GM12878 (cell line): ENCODE measurements around the gene SFXN1. TPM values are rescaled to one million over a fixed set of nuclear protein-coding genes. Genes with fewer than 3 reads are reported as not detected.
A peak's percentile ranks its signal among the peaks of the same experiment; 100 is the strongest.

Experiments
- ATAC-seq: fragments of 200-7000 bp; cut with Tn5 transposase; 3 replicates; pipeline ENCODE4 v1.9.1; 2020; ENCODE audit warnings: mild to moderate bottlenecking, moderate library complexity
- BruUV-seq: library from RNA; stranded (reverse); fragments of 400-500 nt; replicated peaks from 2 replicates; lab custom pipeline; 2021; lab: Mats Ljungman, UMichigan
- CTCF ChIA-PET: fragments of 300-600 bp; sonication (Branson Sonifier 250); formaldehyde crosslinking; extraction: SDS; loops from one replicate; lab custom pipeline; 2021; ENCODE audit warnings: inconsistent platforms; lab: Yijun Ruan, JAX
- POLR2A ChIA-PET: fragments of 350-600 bp; formaldehyde crosslinking; extraction: SDS; loops from one replicate; lab custom pipeline; 2021; ENCODE audit warnings: inconsistent platforms; lab: Charles Lee
- RAD21 ChIA-PET: fragments of 300-600 bp; sonication (Branson Sonifier 250); formaldehyde crosslinking; loops from one replicate; lab custom pipeline; 2023; ENCODE audit warnings: antibody characterized with exemption; ENCODE audit not compliant: unreplicated experiment; lab: Charles Lee
- SMC1A ChIA-PET: fragments of 300-600 bp; sonication (Branson Sonifier 250); formaldehyde crosslinking; loops from one replicate; lab custom pipeline; 2023; ENCODE audit not compliant: unreplicated experiment, uncharacterized antibody; lab: Charles Lee
- DNase-seq: peaks from one replicate; pipeline ENCODE4 v3.0.0-alpha.2; 2011; ENCODE audit warnings: low read depth, low spot score
- FAIRE-seq: peaks from 3 replicates; lab custom pipeline; 2011; peaks lifted over from hg19 to GRCh38; lab: Jason Lieb, UNC
- H2AFZ ChIP-seq: 2 replicates; pipeline ENCODE4 v1.6.0; 2011; ENCODE audit warnings: low read depth, low read length, control low read depth; ENCODE audit not compliant: control insufficient read depth
- H3K27ac ChIP-seq: 2 replicates; pipeline ENCODE4 v1.5.1; 2011; ENCODE audit warnings: control low read depth; ENCODE audit not compliant: control insufficient read depth, insufficient read depth
- H3K27me3 ChIP-seq, 2 experiments: replicated peaks in 1 of 2; 2 replicates each; pipeline versions ENCODE4 v1.6.0 to v1.6.1; 2011; ENCODE audit warnings: low read length in 1 of 2; ENCODE audit not compliant: control insufficient read depth in 2 of 2, insufficient read depth in 2 of 2
- H3K36me3 ChIP-seq, 2 experiments: 2 replicates each; pipeline ENCODE4 v1.5.1; 2011; ENCODE audit warnings: low read length in 1 of 2; ENCODE audit not compliant: control insufficient read depth in 2 of 2, insufficient read depth in 2 of 2
- H3K4me1 ChIP-seq: 2 replicates; pipeline ENCODE4 v1.6.1; 2011; ENCODE audit warnings: mild to moderate bottlenecking, low read length, moderate library complexity, mixed read lengths; ENCODE audit not compliant: control insufficient read depth, insufficient read depth
- H3K4me2 ChIP-seq: 2 replicates; pipeline ENCODE4 v1.6.0; 2011; ENCODE audit warnings: control low read depth; ENCODE audit not compliant: control insufficient read depth, insufficient read depth
- H3K4me3 ChIP-seq: fragments of 200-600 bp; sonication (generic); 2 replicates; pipeline ENCODE4 v1.5.1; 2016
- H3K79me2 ChIP-seq: 2 replicates; pipeline ENCODE4 v1.6.0; 2011; ENCODE audit warnings: low read length; ENCODE audit not compliant: control insufficient read depth, insufficient read depth
- H3K9ac ChIP-seq: 2 replicates; pipeline ENCODE4 v1.8.0; 2011; ENCODE audit warnings: low read length, control low read depth, mixed read lengths; ENCODE audit not compliant: control insufficient read depth, insufficient read depth
- H3K9me3 ChIP-seq: replicated peaks from 3 replicates; pipeline ENCODE4 v1.5.1; 2011; ENCODE audit warnings: mild to moderate bottlenecking, low read length; ENCODE audit not compliant: control insufficient read depth, insufficient read depth
- H4K20me1 ChIP-seq: 2 replicates; pipeline ENCODE4 v1.6.0; 2011; ENCODE audit not compliant: control insufficient read depth, insufficient read depth
- BMI1 ChIP-seq: fragments of 450-650 bp; IDR thresholded peaks from 2 replicates; pipeline ENCODE4 v1.6.1; 2016; ENCODE audit warnings: mild to moderate bottlenecking, moderate library complexity, borderline replicate concordance
- CBX3 ChIP-seq: fragments of 200-600 bp; sonication (generic); IDR thresholded peaks from 2 replicates; pipeline ENCODE4 v1.6.1; 2016; ENCODE audit warnings: low read depth, borderline replicate concordance
- EED ChIP-seq: sonication (generic); IDR thresholded peaks from 2 replicates; pipeline ENCODE4 v1.6.1; 2016; ENCODE audit warnings: antibody characterized with exemption, low read depth
- IKZF1 ChIP-seq: fragments of 450-650 bp; conservative IDR thresholded peaks from 2 replicates; pipeline ENCODE4 v1.6.1; 2017; ENCODE audit warnings: antibody characterized with exemption, mild to moderate bottlenecking
- IRF4 ChIP-seq: IDR thresholded peaks from 2 replicates; pipeline ENCODE4 v1.6.1; 2011; ENCODE audit warnings: low read depth, low read length
- KDM1A ChIP-seq: fragments of 200-600 bp; sonication (generic); IDR thresholded peaks from 2 replicates; pipeline ENCODE4 v1.6.1; 2016; ENCODE audit warnings: borderline replicate concordance
- MEF2A ChIP-seq: IDR thresholded peaks from 2 replicates; pipeline ENCODE4 v1.6.1; 2011; ENCODE audit warnings: low read depth, mild to moderate bottlenecking, low read length, moderate library complexity; ENCODE audit not compliant: insufficient read depth
- NFIC ChIP-seq: IDR thresholded peaks from 2 replicates; pipeline ENCODE4 v1.6.1; 2012; ENCODE audit warnings: low read depth, mild to moderate bottlenecking, inconsistent platforms, low read length, moderate library complexity
- NFYA ChIP-seq: IDR thresholded peaks from 2 replicates; pipeline ENCODE4 v1.6.1; 2011; ENCODE audit warnings: low read depth, mild to moderate bottlenecking, low read length, improper control_type of control experiment, borderline replicate concordance
- NFYB ChIP-seq: IDR thresholded peaks from 2 replicates; pipeline ENCODE4 v1.6.1; 2011; ENCODE audit warnings: low read depth, mild to moderate bottlenecking, low read length, improper control_type of control experiment, moderate library complexity; ENCODE audit not compliant: insufficient read depth
- PAX8 ChIP-seq: fragments of 450-650 bp; IDR thresholded peaks from 2 replicates; pipeline ENCODE4 v1.6.1; 2017; ENCODE audit warnings: mild to moderate bottlenecking, moderate library complexity
- POLR2AphosphoS5 ChIP-seq: IDR thresholded peaks from 2 replicates; pipeline ENCODE4 v1.6.1; 2011; ENCODE audit warnings: mild to moderate bottlenecking, low read length, inconsistent platforms
- RUNX3 ChIP-seq: IDR thresholded peaks from 2 replicates; pipeline ENCODE4 v1.6.1; 2012; ENCODE audit warnings: low read length, inconsistent platforms
- YY1 ChIP-seq: IDR thresholded peaks from 2 replicates; pipeline ENCODE4 v1.6.1; 2011; ENCODE audit warnings: low read depth, mild to moderate bottlenecking, low read length
- ZSCAN29 ChIP-seq: fragments of 450-650 bp; IDR thresholded peaks from 2 replicates; pipeline ENCODE4 v1.6.1; 2017; ENCODE audit warnings: mild to moderate bottlenecking, moderate library complexity
- WGBS: methylation state at CpG from one replicate; pipeline ENCODE4 v1.1.6; 2016; ENCODE audit warnings: low lambda C conversion rate; ENCODE audit not compliant: insufficient replicate concordance, insufficient coverage; ENCODE audit errors: missing lambda C conversion rate; 5-methylcytosine and 5-hydroxymethylcytosine counted together
- in situ Hi-C: fragments of 300-500 bp; cut with MboI; formaldehyde crosslinking; loops from 9 replicates; pipeline ENCODE4 v1.14.3; 2018; ENCODE audit warnings: mixed read lengths
- intact Hi-C: fragments of 100-400 bp; cut with micrococcal nuclease; formaldehyde crosslinking; loops from one replicate; pipeline ENCODE4 v1.14.2; 2022; ENCODE audit not compliant: unreplicated experiment
- polyA plus RNA-seq, 11 experiments: library from polyadenylated mRNA; depleted of rRNA in 4 of 11; unstranded in 6 of 11; stranded (reverse) in 5 of 11; fragments of >200 nt; fragmentation: Nextera tagmentation in 4 of 11; fragmentation: Illumina TruSeq in 1 of 11; extraction: Ambion mirVana in 4 of 11; extraction: Trizol in 1 of 11; gene quantifications; 1 replicate in 1 of 11; 2 replicates in 10 of 11; pipeline versions ENCODE4 v1.2.1 to v1.2.3, GENCODE V29; 2011 to 2016; ENCODE audit warnings: inconsistent platforms in 2 of 11, missing spikeins in 2 of 11, low read depth in 1 of 11
- total RNA-seq, 4 experiments: library from RNA; depleted of rRNA in 3 of 4; stranded (reverse); fragments of >200 nt in 3 of 4; fragmentation: Illumina TruSeq in 1 of 4; extraction: Trizol in 1 of 4; gene quantifications; 2 replicates each; pipeline versions ENCODE4 v1.2.1 to v1.2.3, GENCODE V29; 2013 to 2021
- TF ChIP-seq, protein P1 (sequence below): fragments of 450-650 bp; IDR thresholded peaks from 2 replicates; pipeline ENCODE4 v1.6.1; 2017; ENCODE audit warnings: mild to moderate bottlenecking, moderate library complexity
- TF ChIP-seq, protein P2 (sequence below): IDR thresholded peaks from 2 replicates; pipeline ENCODE4 v1.6.1; 2012; ENCODE audit warnings: mild to moderate bottlenecking, low read depth, low read length

SFXN1 gene
- total and polyA plus RNA-seq, 10 of the 15 experiments (the other 5 are each of a cell fraction or from before 2014, with no cell fraction given), result 18.0 to 248 (median 103) TPM

DNA sequence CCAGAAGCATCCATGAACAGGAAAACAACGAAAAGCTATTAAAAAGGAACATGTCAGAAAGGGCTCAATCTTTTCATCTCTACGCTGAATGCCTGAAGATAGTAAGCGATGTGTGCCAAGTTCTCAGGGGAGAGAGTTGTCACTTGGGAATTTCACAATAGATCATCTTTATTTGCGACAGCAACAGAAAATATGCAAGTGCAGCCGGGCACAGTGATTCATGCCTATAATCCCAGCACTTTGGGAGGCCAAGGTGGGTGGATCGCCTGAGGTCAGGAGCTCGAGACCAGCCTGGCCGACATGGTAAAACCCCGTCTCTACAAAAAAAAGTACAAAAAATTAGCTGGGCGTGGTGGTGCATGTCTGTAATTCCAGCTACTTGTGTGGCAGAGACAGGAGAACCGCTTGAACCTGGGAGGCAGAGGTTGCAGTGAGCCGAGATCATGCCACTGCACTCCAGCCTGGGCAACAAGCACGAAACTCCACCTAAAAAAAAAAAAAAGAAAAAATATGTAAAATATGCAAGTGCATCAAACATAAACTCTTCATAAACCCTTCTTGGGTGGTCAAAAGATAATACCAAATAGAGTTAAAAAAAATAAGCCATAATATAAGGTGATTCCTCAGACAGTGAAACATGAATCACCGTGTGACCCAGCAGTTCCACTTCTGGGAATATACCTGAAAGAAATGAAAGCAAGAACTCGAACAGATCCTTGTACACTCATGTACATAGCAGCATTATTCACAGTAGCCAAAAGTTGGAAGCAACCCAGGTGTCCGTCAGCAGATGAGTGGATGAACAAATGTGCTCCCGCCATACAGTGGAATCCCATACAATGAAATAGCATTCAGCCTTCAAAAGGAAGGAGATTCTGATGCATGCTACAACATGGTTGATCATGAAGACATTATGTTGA lies 16.2 kb downstream of the SFXN1 start:
- ChIA-PET RAD21 (no interaction called here), SMC1A (interaction anchor here (0.6 kb wide), 1 partner anchor 827 kb away, joined by 3 read pairs; no protein-coding TSS in a partner anchor), POLR2A (interaction anchor here (1.0 kb wide), 1 partner anchor 14 kb away, joined by 3 read pairs; no protein-coding TSS in a partner anchor), CTCF (interaction anchor here (1.1 kb wide), 1 partner anchor 38 kb away, joined by 3 read pairs; no protein-coding TSS in a partner anchor)
- no peak overlapping the region for H3K9ac ChIP-seq
- no peaks in the 10 kb centered on the region for H3K4me1 ChIP-seq
- 93% methylated on average over 16 of the region's 17 CpGs for WGBS
- DNase-seq (no peak), ATAC-seq (no peak), FAIRE-seq (no peak)
- BruUV-seq, result TSS peak; percentile 42
- H3K9me3 ChIP-seq, result no peaks in the 10 kb centered on the region
- no peak overlapping the region for H2AFZ ChIP-seq
- H3K36me3 ChIP-seq, result peaks cover 6 to 28% of the 10 kb centered on the region in 2 experiments
- no peak overlapping the region for H3K4me3 ChIP-seq
- no peaks in the 10 kb centered on the region for H3K27me3 ChIP-seq
- no peak overlapping the region for H3K27ac ChIP-seq
- H3K79me2 ChIP-seq, result peaks cover 13% of the 10 kb centered on the region
- in situ Hi-C loops, result no loop called here
- intact Hi-C loops, result no loop called here
- no peak overlapping the region for H3K4me2 ChIP-seq
- peaks cover 2% of the 10 kb centered on the region; the same call in 1 of the 2 replicates for H4K20me1 ChIP-seq
- TF ChIP-seq POLR2AphosphoS5 (no peak), EED (no peak), IKZF1 (no peak), RUNX3 (no peak), BMI1 (no peak), MEF2A (no peak), NFYB (no peak), IRF4 (no peak), CBX3 (no peak), YY1 (no peak), ZSCAN29 (no peak), NFIC (no peak), PAX8 (no peak), NFYA (no peak), KDM1A (no peak)
- TF ChIP-seq, protein P1, sequence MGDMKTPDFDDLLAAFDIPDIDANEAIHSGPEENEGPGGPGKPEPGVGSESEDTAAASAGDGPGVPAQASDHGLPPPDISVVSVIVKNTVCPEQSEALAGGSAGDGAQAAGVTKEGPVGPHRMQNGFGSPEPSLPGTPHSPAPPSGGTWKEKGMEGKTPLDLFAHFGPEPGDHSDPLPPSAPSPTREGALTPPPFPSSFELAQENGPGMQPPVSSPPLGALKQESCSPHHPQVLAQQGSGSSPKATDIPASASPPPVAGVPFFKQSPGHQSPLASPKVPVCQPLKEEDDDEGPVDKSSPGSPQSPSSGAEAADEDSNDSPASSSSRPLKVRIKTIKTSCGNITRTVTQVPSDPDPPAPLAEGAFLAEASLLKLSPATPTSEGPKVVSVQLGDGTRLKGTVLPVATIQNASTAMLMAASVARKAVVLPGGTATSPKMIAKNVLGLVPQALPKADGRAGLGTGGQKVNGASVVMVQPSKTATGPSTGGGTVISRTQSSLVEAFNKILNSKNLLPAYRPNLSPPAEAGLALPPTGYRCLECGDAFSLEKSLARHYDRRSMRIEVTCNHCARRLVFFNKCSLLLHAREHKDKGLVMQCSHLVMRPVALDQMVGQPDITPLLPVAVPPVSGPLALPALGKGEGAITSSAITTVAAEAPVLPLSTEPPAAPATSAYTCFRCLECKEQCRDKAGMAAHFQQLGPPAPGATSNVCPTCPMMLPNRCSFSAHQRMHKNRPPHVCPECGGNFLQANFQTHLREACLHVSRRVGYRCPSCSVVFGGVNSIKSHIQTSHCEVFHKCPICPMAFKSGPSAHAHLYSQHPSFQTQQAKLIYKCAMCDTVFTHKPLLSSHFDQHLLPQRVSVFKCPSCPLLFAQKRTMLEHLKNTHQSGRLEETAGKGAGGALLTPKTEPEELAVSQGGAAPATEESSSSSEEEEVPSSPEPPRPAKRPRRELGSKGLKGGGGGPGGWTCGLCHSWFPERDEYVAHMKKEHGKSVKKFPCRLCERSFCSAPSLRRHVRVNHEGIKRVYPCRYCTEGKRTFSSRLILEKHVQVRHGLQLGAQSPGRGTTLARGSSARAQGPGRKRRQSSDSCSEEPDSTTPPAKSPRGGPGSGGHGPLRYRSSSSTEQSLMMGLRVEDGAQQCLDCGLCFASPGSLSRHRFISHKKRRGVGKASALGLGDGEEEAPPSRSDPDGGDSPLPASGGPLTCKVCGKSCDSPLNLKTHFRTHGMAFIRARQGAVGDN, result no peak
- TF ChIP-seq, protein P2, sequence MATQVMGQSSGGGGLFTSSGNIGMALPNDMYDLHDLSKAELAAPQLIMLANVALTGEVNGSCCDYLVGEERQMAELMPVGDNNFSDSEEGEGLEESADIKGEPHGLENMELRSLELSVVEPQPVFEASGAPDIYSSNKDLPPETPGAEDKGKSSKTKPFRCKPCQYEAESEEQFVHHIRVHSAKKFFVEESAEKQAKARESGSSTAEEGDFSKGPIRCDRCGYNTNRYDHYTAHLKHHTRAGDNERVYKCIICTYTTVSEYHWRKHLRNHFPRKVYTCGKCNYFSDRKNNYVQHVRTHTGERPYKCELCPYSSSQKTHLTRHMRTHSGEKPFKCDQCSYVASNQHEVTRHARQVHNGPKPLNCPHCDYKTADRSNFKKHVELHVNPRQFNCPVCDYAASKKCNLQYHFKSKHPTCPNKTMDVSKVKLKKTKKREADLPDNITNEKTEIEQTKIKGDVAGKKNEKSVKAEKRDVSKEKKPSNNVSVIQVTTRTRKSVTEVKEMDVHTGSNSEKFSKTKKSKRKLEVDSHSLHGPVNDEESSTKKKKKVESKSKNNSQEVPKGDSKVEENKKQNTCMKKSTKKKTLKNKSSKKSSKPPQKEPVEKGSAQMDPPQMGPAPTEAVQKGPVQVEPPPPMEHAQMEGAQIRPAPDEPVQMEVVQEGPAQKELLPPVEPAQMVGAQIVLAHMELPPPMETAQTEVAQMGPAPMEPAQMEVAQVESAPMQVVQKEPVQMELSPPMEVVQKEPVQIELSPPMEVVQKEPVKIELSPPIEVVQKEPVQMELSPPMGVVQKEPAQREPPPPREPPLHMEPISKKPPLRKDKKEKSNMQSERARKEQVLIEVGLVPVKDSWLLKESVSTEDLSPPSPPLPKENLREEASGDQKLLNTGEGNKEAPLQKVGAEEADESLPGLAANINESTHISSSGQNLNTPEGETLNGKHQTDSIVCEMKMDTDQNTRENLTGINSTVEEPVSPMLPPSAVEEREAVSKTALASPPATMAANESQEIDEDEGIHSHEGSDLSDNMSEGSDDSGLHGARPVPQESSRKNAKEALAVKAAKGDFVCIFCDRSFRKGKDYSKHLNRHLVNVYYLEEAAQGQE, result no peak
